GM03348 (cell line): ENCODE measurements around the gene SKAP2.

Experiments
- DNase-seq: peaks from one replicate; pipeline ENCODE4 v3.0.0; 2012; ENCODE audit warnings: low spot score

SKAP2 gene

GRCh38 chr7:26694141-26694540, 170.2 kb downstream of the SKAP2 start:
- no peak for DNase-seq

GRCh38 chr7:26691886-26692285, 172.5 kb downstream of the SKAP2 start:
- no peak for DNase-seq

DNA sequence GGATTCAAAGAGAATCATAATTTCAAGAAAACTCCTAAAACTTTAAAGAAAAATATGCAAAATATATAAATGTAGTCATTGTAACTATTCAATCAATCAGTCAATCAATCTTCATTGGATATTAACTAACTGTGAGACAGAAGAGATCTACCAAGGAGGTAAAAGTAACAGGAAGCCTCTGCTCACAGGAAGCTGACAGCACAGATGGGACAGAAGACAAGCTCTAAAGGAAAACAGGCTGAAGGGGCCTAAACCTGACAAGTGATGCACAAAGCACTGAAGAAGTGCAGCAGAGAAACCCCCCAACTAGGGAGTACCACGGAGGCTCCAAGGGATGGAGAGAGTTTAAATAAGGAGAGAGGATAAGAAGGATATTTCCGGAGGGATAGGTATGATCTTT, 173.0 kb downstream of the SKAP2 start:
- DNase-seq = no peak

DNA sequence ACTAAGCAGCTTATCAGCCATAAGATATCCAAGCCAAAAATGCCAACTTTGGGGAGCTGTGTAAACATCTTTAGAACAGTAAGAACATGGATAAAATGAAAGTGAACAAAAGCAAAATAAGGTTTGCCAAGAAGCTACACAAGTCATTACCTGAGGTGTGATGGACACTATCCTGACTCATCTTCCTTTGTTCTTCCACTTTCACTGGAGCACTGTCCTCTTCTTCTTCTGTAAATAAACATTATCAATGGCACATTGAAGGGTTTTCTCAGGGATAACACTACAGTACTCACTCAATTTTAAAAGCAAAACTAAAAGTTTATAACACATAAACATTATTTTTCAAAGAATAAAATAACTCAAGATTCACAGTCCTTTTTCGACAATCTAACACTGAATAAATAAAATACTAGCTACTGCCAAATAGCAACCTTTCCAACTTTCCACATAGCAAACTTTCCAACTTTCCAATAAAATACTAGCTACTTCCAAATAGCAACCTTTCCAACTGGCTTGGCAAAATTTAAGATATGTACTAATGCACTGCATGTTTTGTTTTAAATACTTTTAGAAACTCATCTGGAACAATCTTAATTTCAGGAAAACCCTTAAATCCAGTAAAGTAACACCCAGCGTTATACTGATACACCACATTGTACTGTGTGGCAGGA, 174.1 kb downstream of the SKAP2 start:
- no peak for DNase-seq

DNA sequence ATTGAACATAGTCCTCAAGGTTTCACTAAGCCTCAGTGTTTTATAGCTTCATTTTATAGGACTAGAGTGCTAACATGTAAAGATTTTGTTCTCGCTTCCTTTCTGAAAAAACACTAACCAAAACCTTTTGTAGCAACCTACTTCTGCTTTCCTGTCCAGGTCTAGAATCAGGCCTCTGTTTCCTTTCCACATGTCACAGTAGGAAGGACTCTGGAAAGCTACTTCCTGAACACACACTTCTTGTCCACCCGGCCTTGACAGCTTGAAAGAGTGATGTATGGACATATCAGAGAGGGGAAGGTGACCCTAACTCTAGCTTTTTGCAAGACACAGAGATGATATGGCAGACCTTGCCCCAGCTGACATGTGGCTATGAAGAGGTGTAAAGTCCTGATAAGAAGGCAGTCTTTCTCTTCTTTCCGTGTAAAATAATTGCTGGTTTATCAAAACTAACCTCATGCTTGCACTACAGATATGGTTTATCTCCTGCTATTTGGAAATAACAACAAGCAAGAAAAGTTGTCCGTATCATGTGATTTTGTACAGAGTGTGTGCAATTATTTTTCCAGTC, 175.4 kb downstream of the SKAP2 start:
- DNase-seq = no peak

GRCh38 chr7:26688388-26688787, 176.0 kb downstream of the SKAP2 start:
- DNase-seq = no peak

DNA sequence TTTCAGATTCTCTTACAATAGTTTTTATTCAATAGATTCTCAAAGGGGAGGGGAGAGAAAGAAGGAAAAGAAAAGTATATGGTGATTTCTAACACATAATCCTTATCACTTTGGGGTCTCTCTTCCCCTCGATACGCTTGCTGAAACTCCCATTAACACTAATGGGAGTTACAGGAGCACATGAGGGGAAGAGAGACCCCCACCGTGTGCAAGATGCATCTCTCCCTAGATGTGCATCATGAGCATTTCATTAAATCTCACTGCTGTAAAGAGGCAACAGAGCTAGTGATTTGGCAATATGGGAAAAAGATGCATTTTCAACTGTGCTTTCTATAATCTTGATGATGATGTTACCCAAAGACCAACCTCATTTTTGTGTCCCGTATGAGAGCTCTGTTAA, 177.4 kb downstream of the SKAP2 start:
- no peak for DNase-seq

DNA sequence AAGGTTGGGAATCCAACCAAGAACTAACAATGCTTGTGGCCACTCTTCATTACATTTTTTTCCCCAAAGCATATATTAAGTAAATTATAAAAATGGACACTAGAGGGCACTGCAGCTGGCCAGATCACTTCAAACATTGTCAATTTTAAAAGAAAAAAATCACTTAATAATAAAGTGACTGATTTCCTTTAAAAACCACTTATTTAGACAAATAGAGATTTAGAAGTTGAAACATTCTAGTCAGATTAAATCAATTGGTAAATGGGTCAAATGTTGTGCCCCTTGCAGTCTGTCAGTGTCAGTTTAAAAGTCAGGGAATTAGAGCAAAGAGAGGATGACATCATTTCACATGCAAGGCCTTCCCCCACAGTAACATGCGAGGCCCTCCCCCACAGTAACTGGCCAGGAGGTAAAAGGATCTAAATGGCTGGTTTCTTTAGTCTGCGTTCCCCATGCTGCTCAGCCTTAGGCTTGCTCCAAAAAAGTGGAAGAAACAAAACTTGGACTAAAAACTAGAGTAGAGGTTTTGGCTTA, 177.9 kb downstream of the SKAP2 start:
- peak; percentile 39 for DNase-seq

DNA sequence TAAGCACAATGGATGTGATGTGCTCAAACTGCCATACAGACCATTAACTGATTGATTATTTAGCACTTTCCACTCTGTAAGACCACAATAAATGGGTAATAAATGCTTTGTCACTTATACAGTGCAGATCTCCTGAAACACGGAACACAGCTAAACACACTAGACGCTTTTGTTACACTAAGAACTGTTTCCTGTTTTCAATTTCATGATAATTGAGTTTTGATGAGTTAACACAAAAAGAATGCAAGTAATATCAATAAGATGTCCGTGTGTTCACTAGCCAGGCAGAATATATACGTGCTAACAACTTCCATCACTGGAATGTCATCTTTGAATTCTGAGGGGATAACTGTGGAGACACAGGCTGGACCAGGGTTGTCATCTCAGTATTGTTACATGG, 178.8 kb downstream of the SKAP2 start:
- DNase-seq = no peak

DNA sequence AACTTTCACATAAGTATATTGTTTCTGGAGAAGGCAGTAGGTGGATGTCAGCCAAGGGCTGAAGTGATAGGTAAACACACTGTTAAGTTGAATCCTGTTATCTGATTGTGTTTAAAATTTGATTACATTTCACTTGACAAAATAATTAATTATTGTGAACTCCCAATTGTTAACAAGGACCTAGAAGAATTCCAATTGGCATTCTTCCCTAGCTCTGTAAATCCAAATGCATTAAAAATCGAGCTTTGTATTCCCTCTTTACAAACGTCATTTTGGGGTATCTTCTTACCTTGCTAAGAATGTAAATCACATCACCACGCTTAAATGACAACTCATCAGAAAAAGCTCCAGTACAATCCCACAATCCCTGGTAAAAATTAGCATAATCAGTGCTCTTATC, 179.9 kb downstream of the SKAP2 start:
- DNase-seq = no peak

GRCh38 chr7:26683277-26683676, 181.1 kb downstream of the SKAP2 start:
- no peak for DNase-seq

- peak; percentile 39 for DNase-seq
Measured at GRCh38 chr7:26681819-26682418, 182.5 kb downstream of the SKAP2 start.

DNA sequence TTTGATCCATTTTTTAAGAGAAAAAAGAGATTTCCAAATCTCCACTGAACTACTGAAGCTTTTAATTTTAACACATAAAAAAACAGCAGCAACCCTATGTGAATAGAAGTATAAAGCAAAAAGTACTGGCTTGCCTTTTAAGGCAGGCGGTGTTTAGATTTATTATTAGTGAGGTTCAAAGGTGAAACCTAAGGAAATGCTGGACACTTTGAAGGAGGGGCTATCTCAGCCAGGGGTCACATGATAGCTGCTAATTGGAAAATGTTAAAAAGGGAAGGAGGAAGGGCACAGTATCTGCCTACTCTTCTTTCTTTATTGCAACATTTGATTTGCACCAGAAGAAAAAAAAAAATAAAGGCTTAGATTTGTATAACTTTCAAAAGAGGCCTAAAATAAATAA, 183.8 kb downstream of the SKAP2 start:
- DNase-seq = no peak

- peak; percentile 30 for DNase-seq
Measured at GRCh38 chr7:26675143-26675887, 189.1 kb downstream of the SKAP2 start.

DNA sequence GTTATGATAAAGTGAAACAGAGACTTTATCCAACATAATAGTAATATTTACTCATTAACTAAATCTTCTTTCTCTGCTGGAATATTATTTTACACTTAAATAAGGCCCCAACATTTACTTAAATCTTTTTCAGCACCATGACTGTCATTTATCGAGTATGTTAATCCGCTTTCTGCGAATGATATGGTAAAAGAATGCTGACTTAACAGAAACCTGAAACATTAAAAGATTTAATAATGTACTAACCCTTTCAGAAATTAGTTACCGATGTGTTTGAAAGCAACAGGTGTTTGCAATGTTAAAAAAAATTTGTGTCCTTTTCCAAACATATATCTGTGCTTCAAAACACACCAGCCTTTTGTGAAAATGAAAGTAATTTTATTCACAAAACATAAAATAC, 190.5 kb downstream of the SKAP2 start:
- no peak for DNase-seq

GRCh38 chr7:26673271-26673670, 191.1 kb downstream of the SKAP2 start:
- no peak for DNase-seq

GRCh38 chr7:26670841-26671240, 193.5 kb downstream of the SKAP2 start:
- no peak for DNase-seq

DNA sequence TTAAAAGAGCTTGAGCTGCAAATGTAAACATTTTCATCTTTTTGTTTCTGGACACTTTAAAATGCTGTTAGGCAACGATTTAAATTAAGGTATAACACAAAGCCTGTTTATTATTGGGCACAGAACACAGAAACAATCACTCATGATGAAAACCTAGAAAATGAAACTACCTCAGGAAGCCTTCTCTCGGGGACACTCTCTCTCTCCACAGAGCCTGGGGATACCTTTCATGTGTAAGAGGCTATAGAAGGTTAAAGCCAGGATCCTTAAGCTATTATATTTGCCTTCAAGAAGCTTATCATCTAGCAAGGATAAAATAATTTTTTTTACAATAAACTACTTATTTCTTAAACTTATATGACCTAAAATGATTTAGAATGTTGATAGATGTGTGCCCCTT, 194.1 kb downstream of the SKAP2 start:
- DNase-seq = no peak

- no peak for DNase-seq
Measured at GRCh38 chr7:26668821-26669220, 195.6 kb downstream of the SKAP2 start.

DNA sequence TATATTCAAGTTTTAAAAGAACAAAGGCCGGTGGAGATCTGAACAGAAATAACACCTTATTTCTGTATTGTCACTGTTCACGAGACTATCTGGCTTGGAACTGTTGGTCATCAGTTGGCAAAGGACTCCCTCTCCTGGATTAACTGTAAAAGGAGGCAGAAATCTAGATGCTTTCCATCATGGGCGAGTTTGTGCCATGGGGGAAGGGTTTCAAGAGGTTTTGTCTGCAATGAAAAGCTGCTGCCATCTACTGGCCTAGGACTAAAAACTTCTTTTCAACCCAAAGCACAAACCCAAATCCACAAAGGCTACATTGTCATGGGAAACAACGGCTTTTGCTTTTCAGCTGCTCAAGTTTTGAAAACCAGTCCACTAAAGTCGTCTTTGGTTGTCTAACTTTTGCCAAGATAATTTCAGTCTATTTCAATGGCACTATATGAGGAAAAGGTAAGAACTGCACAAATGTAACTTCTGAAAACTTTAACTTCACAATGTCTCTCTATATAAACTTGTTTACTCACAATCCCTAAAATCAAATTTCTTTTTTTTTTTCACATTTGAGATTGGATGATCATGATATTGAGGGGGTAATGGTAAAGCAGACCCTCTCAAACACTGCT, 196.8 kb downstream of the SKAP2 start:
- DNase-seq = peak; percentile 69

- peak; percentile 11 for DNase-seq
Measured at GRCh38 chr7:26664735-26665416, 199.5 kb downstream of the SKAP2 start.

DNA sequence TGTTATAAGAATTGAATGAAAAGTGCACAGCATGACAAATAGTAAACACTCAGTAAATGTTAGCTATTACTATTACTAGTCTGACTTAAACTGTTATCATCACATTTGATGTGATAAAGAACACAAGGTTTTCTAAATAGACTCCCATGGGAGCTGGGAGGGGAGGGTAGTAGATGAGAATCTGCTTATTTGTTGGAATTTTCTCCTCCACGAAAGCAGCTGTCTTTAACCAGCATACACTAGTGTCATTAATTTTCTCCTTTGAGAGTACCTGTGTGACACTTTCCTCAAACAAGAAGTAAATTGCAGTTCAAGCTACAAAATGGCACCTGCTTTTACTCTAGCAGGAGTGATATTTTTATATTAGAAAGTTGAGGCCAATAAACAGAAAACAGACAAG, 200.1 kb downstream of the SKAP2 start:
- DNase-seq = no peak
